NB4 (cell line): ENCODE data around the gene CNKSR1.

Experiments
- CTCF ChIP-seq: IDR thresholded peaks from one replicate; pipeline ENCODE4 v1.5.1; 2012; ENCODE audit warnings: low read depth, low read length
- MYC ChIP-seq: IDR thresholded peaks from 2 replicates; pipeline ENCODE4 v1.6.1; 2011; ENCODE audit warnings: low read depth, low read length
- POLR2A ChIP-seq: IDR thresholded peaks from 2 replicates; pipeline ENCODE4 v1.6.1; 2011; ENCODE audit warnings: mild to moderate bottlenecking; ENCODE audit not compliant: insufficient read length; ENCODE audit errors: extremely low read depth

- TF ChIP-seq CTCF = no peak
- no peak for TF ChIP-seq MYC
- no peak for TF ChIP-seq POLR2A
Measured at GRCh38 chr1:26161415-26162219, 15.7 kb upstream of the CNKSR1 start.
